Chondrocyte (in vitro differentiated cells): ENCODE data around the gene DDX6. TPM values are rescaled to one million over a fixed set of nuclear protein-coding genes. Genes with fewer than 3 reads are reported as not detected.

ENCODE experiments used
- DNase-seq: peaks from one replicate; pipeline ENCODE4 v3.0.0; 2021; ENCODE audit warnings: mixed read lengths, low spot score
- H3K27ac Mint-ChIP-seq: one replicate; pipeline ENCODE4 v1.8.0; 2021; ENCODE audit warnings: mild to moderate bottlenecking, moderate library complexity, mixed read lengths; ENCODE audit not compliant: unreplicated experiment
- H3K27me3 Mint-ChIP-seq: 2 replicates; pipeline ENCODE4 v1.8.0; 2021; ENCODE audit warnings: low read depth, mixed read lengths
- H3K36me3 Mint-ChIP-seq: 2 replicates; pipeline ENCODE4 v1.8.0; 2021; ENCODE audit warnings: low read depth, mixed read lengths
- H3K4me1 Mint-ChIP-seq: 2 replicates; pipeline ENCODE4 v1.8.0; 2021; ENCODE audit warnings: low read depth, mild to moderate bottlenecking, mixed read lengths
- H3K4me3 Mint-ChIP-seq: one replicate; pipeline ENCODE4 v1.8.0; 2021; ENCODE audit warnings: mild to moderate bottlenecking, moderate library complexity, mixed read lengths; ENCODE audit not compliant: unreplicated experiment
- H3K9me3 Mint-ChIP-seq: 2 replicates; pipeline ENCODE4 v1.8.0; 2021; ENCODE audit warnings: low read depth, mixed read lengths
- total RNA-seq: library from RNA; stranded (reverse); gene quantifications from 3 replicates; pipeline ENCODE4 v1.2.1, GENCODE V29; 2021
- TF ChIP-seq, protein P1 (sequence below): fragments of 200-600 bp; sonication (generic); IDR thresholded peaks from 2 replicates; pipeline ENCODE4 v1.5.0; 2021; ENCODE audit warnings: antibody characterized with exemption, mild to moderate bottlenecking, moderate library complexity

The DDX6 gene
- total RNA-seq, 1 donor from 2014 or later, result 136 TPM

- no peaks in the 10 kb centered on the region for H3K36me3 Mint-ChIP-seq
- no peak for DNase-seq
- TF ChIP-seq, protein P1, sequence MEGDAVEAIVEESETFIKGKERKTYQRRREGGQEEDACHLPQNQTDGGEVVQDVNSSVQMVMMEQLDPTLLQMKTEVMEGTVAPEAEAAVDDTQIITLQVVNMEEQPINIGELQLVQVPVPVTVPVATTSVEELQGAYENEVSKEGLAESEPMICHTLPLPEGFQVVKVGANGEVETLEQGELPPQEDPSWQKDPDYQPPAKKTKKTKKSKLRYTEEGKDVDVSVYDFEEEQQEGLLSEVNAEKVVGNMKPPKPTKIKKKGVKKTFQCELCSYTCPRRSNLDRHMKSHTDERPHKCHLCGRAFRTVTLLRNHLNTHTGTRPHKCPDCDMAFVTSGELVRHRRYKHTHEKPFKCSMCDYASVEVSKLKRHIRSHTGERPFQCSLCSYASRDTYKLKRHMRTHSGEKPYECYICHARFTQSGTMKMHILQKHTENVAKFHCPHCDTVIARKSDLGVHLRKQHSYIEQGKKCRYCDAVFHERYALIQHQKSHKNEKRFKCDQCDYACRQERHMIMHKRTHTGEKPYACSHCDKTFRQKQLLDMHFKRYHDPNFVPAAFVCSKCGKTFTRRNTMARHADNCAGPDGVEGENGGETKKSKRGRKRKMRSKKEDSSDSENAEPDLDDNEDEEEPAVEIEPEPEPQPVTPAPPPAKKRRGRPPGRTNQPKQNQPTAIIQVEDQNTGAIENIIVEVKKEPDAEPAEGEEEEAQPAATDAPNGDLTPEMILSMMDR, result no peak
- peaks cover 6% of the 10 kb centered on the region for H3K27me3 Mint-ChIP-seq
- peaks cover 2% of the 10 kb centered on the region for H3K9me3 Mint-ChIP-seq
- no peak overlapping the region for H3K4me3 Mint-ChIP-seq
- no peaks in the 10 kb centered on the region for H3K4me1 Mint-ChIP-seq
- H3K27ac Mint-ChIP-seq, result no peak overlapping the region
Measured at GRCh38 chr11:118813551-118813950, 22.6 kb upstream of the DDX6 start.

GRCh38 chr11:118812485-118812884, 21.5 kb upstream of the DDX6 start:
- TF ChIP-seq, protein P1, result no peak
- no peak overlapping the region for H3K4me3 Mint-ChIP-seq
- no peak for DNase-seq
- peaks cover 12% of the 10 kb centered on the region for H3K27me3 Mint-ChIP-seq
- H3K27ac Mint-ChIP-seq, result no peak overlapping the region
- H3K36me3 Mint-ChIP-seq, result peaks cover 4% of the 10 kb centered on the region
- H3K4me1 Mint-ChIP-seq, result no peaks in the 10 kb centered on the region
- peaks cover 10% of the 10 kb centered on the region for H3K9me3 Mint-ChIP-seq

DNA sequence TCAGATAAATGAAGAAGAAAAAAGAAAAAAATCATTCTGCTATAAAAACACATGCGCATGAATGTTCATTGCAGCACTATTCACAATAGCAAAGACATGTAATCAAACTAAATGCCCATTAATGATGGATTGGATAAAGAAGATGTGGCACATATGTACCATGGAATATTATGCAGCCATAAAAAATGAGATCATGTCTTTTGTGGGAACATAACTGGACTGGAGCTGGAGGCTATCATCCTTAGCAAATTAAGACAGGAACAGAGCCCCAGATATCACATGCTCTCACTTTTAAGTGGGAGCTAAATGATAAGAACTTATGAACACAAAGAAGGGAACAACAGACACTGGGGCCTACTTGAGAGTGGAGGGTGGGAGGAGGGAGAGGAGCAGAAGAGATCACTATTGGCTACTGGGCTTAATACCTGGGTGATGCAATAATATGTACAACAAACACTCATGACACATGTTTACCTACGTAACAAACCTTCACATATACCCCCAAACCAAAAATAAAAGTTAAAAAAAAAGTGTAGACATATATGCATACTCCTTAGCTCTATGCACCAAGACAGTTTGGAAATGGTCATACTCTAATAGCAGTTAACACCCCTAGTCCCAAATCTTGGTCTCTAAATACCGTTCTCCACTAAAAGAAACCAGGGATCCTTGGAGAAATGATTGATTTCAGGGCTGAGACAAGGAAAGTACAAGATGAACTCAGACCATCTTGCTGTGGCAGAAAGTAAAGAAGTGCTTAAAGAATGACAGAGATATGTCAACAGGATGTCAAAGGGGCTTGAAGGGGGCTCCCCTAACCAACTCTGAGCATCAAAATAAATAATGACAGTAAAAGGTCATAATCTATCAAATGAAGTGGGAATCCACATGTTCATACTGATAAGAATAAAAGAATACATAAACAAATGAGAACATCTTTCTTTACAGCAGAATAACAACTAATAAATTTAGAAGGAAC, 17.1 kb upstream of the DDX6 start:
- TF ChIP-seq, protein P1, result no peak
- DNase-seq, result no peak
- Mint-ChIP-seq H3K27me3 (peaks cover 17% of the 10 kb centered on the region), H3K9me3 (peaks cover 10% of the 10 kb centered on the region), H3K4me1 (no peaks in the 10 kb centered on the region), H3K4me3 (no peak overlapping the region), H3K36me3 (peaks cover 4% of the 10 kb centered on the region), H3K27ac (no peak overlapping the region)

- TF ChIP-seq, protein P1, result no peak
- H3K36me3 Mint-ChIP-seq, result peaks cover 4% of the 10 kb centered on the region
- no peak for DNase-seq
- no peaks in the 10 kb centered on the region for H3K4me1 Mint-ChIP-seq
- no peak overlapping the region for H3K4me3 Mint-ChIP-seq
- H3K9me3 Mint-ChIP-seq, result peaks cover 10% of the 10 kb centered on the region
- no peak overlapping the region for H3K27ac Mint-ChIP-seq
- peaks cover 17% of the 10 kb centered on the region for H3K27me3 Mint-ChIP-seq
Measured at GRCh38 chr11:118806400-118806799, 15.4 kb upstream of the DDX6 start.

DNA sequence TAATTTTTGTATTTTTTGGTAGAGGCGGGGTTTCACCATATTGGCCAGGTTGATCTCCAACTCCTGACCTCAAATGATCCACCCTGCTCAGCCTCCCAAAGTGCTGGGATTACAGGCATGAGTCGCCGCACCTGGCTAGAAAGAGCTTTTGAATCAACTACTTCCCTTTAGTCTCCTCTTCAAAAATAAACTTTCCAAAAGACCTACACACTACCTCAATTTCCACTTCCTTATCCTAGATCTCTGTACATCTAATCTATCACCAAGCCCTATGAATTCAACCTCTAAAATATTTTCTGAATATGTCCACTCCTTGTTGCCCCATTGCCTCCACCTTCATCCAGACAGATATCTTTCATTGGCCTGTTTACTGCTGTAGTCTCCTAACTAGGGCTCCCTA, 13.1 kb upstream of the DDX6 start:
- no peaks in the 10 kb centered on the region for H3K4me1 Mint-ChIP-seq
- TF ChIP-seq, protein P1, result no peak
- no peak for DNase-seq
- H3K4me3 Mint-ChIP-seq, result no peak overlapping the region
- peaks cover 10% of the 10 kb centered on the region for H3K9me3 Mint-ChIP-seq
- H3K27me3 Mint-ChIP-seq, result peaks cover 17% of the 10 kb centered on the region
- H3K27ac Mint-ChIP-seq, result no peak overlapping the region
- peaks cover 4% of the 10 kb centered on the region for H3K36me3 Mint-ChIP-seq
